Measurements from ENCODE around the gene LRPAP1.

Gene LRPAP1

GRCh38 chr4:3495204-3495975 is 36.8 kb downstream of the LRPAP1 start:
- Histone ChIP-seq H3K27ac (ENCODE audit: insufficient read depth in 1 of 2, low read depth in 1 of 2, low read length in 2 of 2, poor library complexity in 1 of 2, severe bottlenecking in 2 of 2) (no peak overlapping the region), H3K27me3 (replicated peaks in 2 of 5; ENCODE audit: control insufficient read depth in 4 of 5, insufficient read depth in 5 of 5, low read length in 4 of 5) (peaks cover 0 to 61% (median 3%) of the 10 kb centered on the region in 5 experiments), H3K9me3 (ENCODE audit: control extremely low read depth in 1 of 5, control insufficient read depth in 4 of 5, insufficient read depth in 2 of 5, low read depth in 1 of 5, low read length in 4 of 5) (no peaks in the 10 kb centered on the region), H3K36me3 (ENCODE audit: control insufficient read depth in 4 of 4, insufficient read depth in 4 of 4, low read length in 3 of 4) (no peaks in the 10 kb centered on the region), H3K4me1 (ENCODE audit: control extremely low read depth in 1 of 4, control insufficient read depth in 4 of 4, insufficient read depth in 4 of 4, low read length in 3 of 4) (peaks cover 0 to 15% (median 0%) of the 10 kb centered on the region in 4 experiments), H3K4me3 (ENCODE audit: control insufficient read depth in 1 of 7, extremely low read depth in 1 of 7, insufficient read depth in 4 of 7, low read depth in 2 of 7, low read length in 6 of 7) (no peak overlapping the region)
- CTCF ChIA-PET: interaction anchor here (3.0 kb wide), 1 partner anchor 15 kb away, joined by 11 read pairs; no protein-coding TSS in a partner anchor
- POLR2A ChIA-PET: no interaction called here
- DNase-seq: no peak
- 88% methylated on average over 27 of the region's 28 CpGs for WGBS (ENCODE audit: insufficient coverage)

DNA sequence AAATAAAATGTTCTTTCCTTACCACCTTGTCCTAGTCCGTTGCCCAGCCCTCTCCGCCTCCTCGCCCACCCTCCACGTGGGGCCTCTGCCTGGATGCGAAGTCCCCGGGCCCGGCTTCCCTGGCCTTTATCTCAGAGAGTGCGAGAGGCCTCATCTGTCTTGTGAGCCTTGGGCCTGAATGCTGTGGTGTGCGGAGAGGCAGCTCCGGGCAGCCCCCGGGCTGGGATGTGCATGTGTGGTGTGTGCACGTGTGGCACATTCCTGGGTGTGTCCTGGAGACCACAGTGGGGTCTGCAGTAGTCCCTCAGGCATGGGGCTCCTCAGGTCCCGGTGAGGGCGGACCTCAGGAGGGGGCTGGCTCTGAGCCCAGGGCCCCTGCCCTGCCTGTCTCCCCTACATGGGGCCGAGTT is 37.8 kb downstream of the LRPAP1 start:
- Histone ChIP-seq H3K4me1 (ENCODE audit: control extremely low read depth in 1 of 4, control insufficient read depth in 4 of 4, insufficient read depth in 4 of 4, low read length in 3 of 4) (peaks cover 0 to 15% (median 0%) of the 10 kb centered on the region in 4 experiments), H3K36me3 (ENCODE audit: control insufficient read depth in 4 of 4, insufficient read depth in 4 of 4, low read length in 3 of 4) (no peaks in the 10 kb centered on the region), H3K27me3 (replicated peaks in 2 of 5; ENCODE audit: control insufficient read depth in 4 of 5, insufficient read depth in 5 of 5, low read length in 4 of 5) (peaks cover 0 to 70% (median 5%) of the 10 kb centered on the region in 5 experiments), H3K9me3 (ENCODE audit: control extremely low read depth in 1 of 5, control insufficient read depth in 4 of 5, insufficient read depth in 2 of 5, low read depth in 1 of 5, low read length in 4 of 5) (no peaks in the 10 kb centered on the region), H3K4me3 (ENCODE audit: control insufficient read depth in 1 of 7, extremely low read depth in 1 of 7, insufficient read depth in 4 of 7, low read depth in 2 of 7, low read length in 6 of 7) (no peak overlapping the region), H3K27ac (ENCODE audit: insufficient read depth in 1 of 2, low read depth in 1 of 2, low read length in 2 of 2, poor library complexity in 1 of 2, severe bottlenecking in 2 of 2) (no peak overlapping the region)
- WGBS (ENCODE audit: insufficient coverage): 67% methylated on average over 12 of the region's 15 CpGs
- ChIA-PET POLR2A (no interaction called here), CTCF (interaction anchor here (0.5 to 3.0 kb wide), 3 partner anchors 13 to 16 kb away, joined by 3 to 11 read pairs (median 3); no protein-coding TSS in a partner anchor)
- DNase-seq: no peak

DNA sequence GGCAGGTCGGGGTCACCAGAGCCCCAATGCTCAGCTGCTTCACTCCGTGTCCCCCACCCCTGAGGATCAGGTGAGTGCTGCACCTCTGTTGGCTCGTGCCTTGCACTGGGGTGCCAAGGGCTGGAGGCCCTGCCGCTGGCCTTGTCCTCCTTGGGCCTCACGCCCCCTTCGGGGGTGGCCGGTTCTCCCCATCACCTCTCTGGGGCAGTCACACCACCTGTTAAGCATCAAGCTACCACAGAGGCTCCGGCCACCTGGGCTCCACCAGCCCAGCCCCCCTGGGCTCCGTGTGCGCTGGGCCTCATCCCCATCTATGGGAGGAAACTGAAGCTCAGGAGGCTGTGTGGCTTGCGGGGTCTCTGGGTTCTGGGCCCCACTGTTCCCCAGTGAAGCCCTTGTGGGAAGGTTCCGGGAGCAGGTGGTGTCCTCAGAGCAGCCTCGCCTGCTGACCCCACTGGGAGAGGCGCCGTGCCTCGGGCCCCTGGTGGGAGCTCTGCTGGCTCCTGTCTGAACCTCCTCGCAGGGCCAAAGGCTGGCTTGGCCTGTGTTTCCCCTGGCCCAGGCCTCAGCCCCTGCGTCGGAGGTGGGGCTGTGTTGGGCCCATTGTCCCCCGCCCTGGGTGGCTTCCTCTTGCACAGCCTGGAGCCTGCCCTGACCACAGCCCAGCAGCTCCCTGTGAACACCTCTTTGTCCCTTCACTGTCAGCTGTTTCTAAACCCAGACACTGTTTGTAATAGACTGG is 38.3 kb downstream of the LRPAP1 start:
- Histone ChIP-seq H3K9me3 (ENCODE audit: control extremely low read depth in 1 of 5, control insufficient read depth in 4 of 5, insufficient read depth in 2 of 5, low read depth in 1 of 5, low read length in 4 of 5) (no peaks in the 10 kb centered on the region), H3K36me3 (ENCODE audit: control insufficient read depth in 4 of 4, insufficient read depth in 4 of 4, low read length in 3 of 4) (no peaks in the 10 kb centered on the region), H3K27me3 (replicated peaks in 2 of 5; ENCODE audit: control insufficient read depth in 4 of 5, insufficient read depth in 5 of 5, low read length in 4 of 5) (peaks cover 0 to 76% (median 5%) of the 10 kb centered on the region in 5 experiments), H3K27ac (ENCODE audit: insufficient read depth in 1 of 2, low read depth in 1 of 2, low read length in 2 of 2, poor library complexity in 1 of 2, severe bottlenecking in 2 of 2) (no peak overlapping the region), H3K4me3 (ENCODE audit: control insufficient read depth in 1 of 7, extremely low read depth in 1 of 7, insufficient read depth in 4 of 7, low read depth in 2 of 7, low read length in 6 of 7) (no peak overlapping the region), H3K4me1 (ENCODE audit: control extremely low read depth in 1 of 4, control insufficient read depth in 4 of 4, insufficient read depth in 4 of 4, low read length in 3 of 4) (peaks cover 0 to 20% (median 0%) of the 10 kb centered on the region in 4 experiments)
- ChIA-PET CTCF (interaction anchor here (0.5 to 3.0 kb wide), 3 partner anchors 12 to 16 kb away, joined by 3 to 11 read pairs (median 3); no protein-coding TSS in a partner anchor), POLR2A (no interaction called here)
- no peak for DNase-seq
- WGBS (ENCODE audit: insufficient coverage): 66% methylated on average over 17 of the region's 20 CpGs

DNA sequence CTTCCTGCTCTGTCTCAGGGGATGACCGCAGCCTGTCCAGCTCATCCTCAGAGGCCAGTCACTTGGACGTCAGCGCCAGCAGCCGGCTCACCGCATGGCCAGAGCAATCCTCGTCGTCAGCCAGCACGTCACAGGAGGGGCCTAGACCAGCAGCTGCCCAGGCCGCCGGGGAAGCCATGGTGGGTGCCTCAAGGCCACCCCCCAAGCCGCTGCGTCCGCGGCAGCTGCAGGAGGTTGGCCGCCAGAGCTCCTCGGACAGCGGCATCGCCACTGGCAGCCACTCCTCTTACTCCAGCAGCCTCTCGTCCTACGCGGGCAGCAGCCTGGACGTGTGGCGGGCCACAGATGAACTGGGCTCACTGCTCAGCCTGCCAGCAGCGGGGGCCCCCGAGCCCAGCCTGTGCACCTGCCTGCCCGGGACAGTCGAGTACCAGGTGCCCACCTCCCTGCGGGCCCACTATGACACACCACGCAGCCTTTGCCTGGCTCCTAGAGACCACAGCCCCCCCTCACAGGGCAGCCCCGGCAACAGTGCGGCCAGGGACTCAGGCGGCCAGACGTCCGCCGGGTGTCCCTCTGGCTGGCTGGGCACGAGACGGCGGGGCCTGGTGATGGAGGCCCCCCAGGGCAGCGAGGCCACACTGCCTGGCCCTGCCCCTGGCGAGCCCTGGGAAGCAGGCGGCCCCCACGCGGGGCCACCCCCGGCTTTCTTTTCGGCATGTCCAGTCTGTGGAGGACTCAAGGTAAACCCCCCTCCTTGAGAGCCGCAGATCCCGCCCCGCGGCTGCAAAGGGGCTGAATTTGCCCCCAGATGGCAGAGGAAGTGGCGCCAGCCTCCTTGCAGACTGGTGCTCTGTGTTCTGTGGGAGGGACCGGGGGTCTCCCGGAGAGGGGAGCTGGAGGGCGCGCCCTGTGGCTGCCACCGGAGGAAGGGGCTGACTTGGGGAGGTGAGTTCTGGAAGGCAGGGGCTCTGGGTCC is 39.2 kb downstream of the LRPAP1 start:
- WGBS (ENCODE audit: insufficient coverage): 89% methylated on average over 51 of the region's 55 CpGs
- Histone ChIP-seq H3K4me1 (ENCODE audit: control extremely low read depth in 1 of 4, control insufficient read depth in 4 of 4, insufficient read depth in 4 of 4, low read length in 3 of 4) (peaks cover 0 to 23% (median 0%) of the 10 kb centered on the region in 4 experiments), H3K9me3 (ENCODE audit: control extremely low read depth in 1 of 5, control insufficient read depth in 4 of 5, insufficient read depth in 2 of 5, low read depth in 1 of 5, low read length in 4 of 5) (no peaks in the 10 kb centered on the region), H3K36me3 (ENCODE audit: control insufficient read depth in 4 of 4, insufficient read depth in 4 of 4, low read length in 3 of 4) (no peaks in the 10 kb centered on the region), H3K27ac (ENCODE audit: insufficient read depth in 1 of 2, low read depth in 1 of 2, low read length in 2 of 2, poor library complexity in 1 of 2, severe bottlenecking in 2 of 2) (no peak overlapping the region), H3K4me3 (ENCODE audit: control insufficient read depth in 1 of 7, extremely low read depth in 1 of 7, insufficient read depth in 4 of 7, low read depth in 2 of 7, low read length in 6 of 7) (no peak overlapping the region), H3K27me3 (replicated peaks in 2 of 5; ENCODE audit: control insufficient read depth in 4 of 5, insufficient read depth in 5 of 5, low read length in 4 of 5) (peaks cover 0 to 85% (median 9%) of the 10 kb centered on the region in 5 experiments)
- ChIA-PET POLR2A (no interaction called here), CTCF (interaction anchor here (0.9 to 3.0 kb wide), 4 partner anchors 11 to 690 kb away, joined by 3 to 11 read pairs (median 6); no protein-coding TSS in a partner anchor)
- DNase-seq: no peak

- Histone ChIP-seq H3K9me3 (ENCODE audit: control extremely low read depth in 1 of 5, control insufficient read depth in 4 of 5, insufficient read depth in 2 of 5, low read depth in 1 of 5, low read length in 4 of 5) (no peaks in the 10 kb centered on the region), H3K27ac (ENCODE audit: insufficient read depth in 1 of 2, low read depth in 1 of 2, low read length in 2 of 2, poor library complexity in 1 of 2, severe bottlenecking in 2 of 2) (no peak overlapping the region), H3K27me3 (replicated peaks in 2 of 5; ENCODE audit: control insufficient read depth in 4 of 5, insufficient read depth in 5 of 5, low read length in 4 of 5) (peaks cover 0 to 97% (median 9%) of the 10 kb centered on the region in 5 experiments), H3K4me3 (ENCODE audit: control insufficient read depth in 1 of 7, extremely low read depth in 1 of 7, insufficient read depth in 4 of 7, low read depth in 2 of 7, low read length in 6 of 7) (no peak overlapping the region), H3K36me3 (ENCODE audit: control insufficient read depth in 4 of 4, insufficient read depth in 4 of 4, low read length in 3 of 4) (no peaks in the 10 kb centered on the region), H3K4me1 (ENCODE audit: control extremely low read depth in 1 of 4, control insufficient read depth in 4 of 4, insufficient read depth in 4 of 4, low read length in 3 of 4) (peaks cover 0 to 23% (median 0%) of the 10 kb centered on the region in 4 experiments)
- WGBS (ENCODE audit: insufficient coverage): 79% methylated on average over 15 of the region's 17 CpGs
- POLR2A ChIA-PET: no interaction called here
- no peak for DNase-seq
- CTCF ChIA-PET: interaction anchor here (0.9 to 2.0 kb wide), 3 partner anchors 11 to 691 kb away, joined by 3 to 9 read pairs (median 4); no protein-coding TSS in a partner anchor
Measured at GRCh38 chr4:3491681-3492405, 40.4 kb downstream of the LRPAP1 start.

DNA sequence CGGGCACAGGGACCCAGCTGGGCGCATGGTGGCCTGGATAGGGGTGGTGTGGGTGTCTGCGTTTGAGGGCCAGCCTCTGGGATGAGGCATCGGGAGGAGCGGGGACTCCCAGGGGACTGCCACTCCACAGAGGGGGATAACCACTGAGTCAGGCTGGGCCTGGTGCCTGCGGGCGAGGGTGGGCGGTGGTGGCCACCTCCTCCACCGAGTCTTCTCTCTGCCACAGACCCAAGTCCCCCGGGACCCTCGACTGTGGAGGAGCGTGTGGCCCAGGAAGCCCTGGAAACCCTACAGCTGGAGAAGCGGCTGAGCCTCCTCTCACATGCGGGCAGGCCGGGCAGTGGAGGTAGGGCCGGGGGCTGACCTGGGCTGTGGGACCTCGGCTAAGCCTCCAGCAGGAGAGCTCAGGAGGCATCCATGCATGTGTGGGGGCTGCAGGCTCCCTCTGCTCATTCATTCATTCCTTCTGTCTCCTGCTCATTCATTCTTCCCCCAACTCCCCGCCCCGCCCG is 42.7 kb downstream of the LRPAP1 start:
- H3K36me3 ChIP-seq (ENCODE audit: control insufficient read depth in 4 of 4, insufficient read depth in 4 of 4, low read length in 3 of 4): no peaks in the 10 kb centered on the region
- POLR2A ChIA-PET: no interaction called here

More for the DNA sequence above, 42.7 kb downstream of the LRPAP1 start:
- no peak overlapping the region for H3K27ac ChIP-seq (ENCODE audit: insufficient read depth in 1 of 2, low read depth in 1 of 2, low read length in 2 of 2, poor library complexity in 1 of 2, severe bottlenecking in 2 of 2)
- no peak overlapping the region for H3K4me3 ChIP-seq (ENCODE audit: control insufficient read depth in 1 of 7, extremely low read depth in 1 of 7, insufficient read depth in 4 of 7, low read depth in 2 of 7, low read length in 6 of 7)
- CTCF ChIA-PET: interaction anchor here (1.4 kb wide), 1 partner anchor 9 kb away, joined by 7 read pairs; no protein-coding TSS in a partner anchor
- WGBS (ENCODE audit: insufficient coverage): 38% methylated on average over 13 of the region's 20 CpGs
- no peaks in the 10 kb centered on the region for H3K9me3 ChIP-seq (ENCODE audit: control extremely low read depth in 1 of 5, control insufficient read depth in 4 of 5, insufficient read depth in 2 of 5, low read depth in 1 of 5, low read length in 4 of 5)
- H3K4me1 ChIP-seq (ENCODE audit: control extremely low read depth in 1 of 4, control insufficient read depth in 4 of 4, insufficient read depth in 4 of 4, low read length in 3 of 4): peaks cover 0 to 34% (median 11%) of the 10 kb centered on the region in 4 experiments
- DNase-seq: no peak
- H3K27me3 ChIP-seq (replicated peaks in 2 of 5; ENCODE audit: control insufficient read depth in 4 of 5, insufficient read depth in 5 of 5, low read length in 4 of 5): peaks cover 0 to 98% (median 11%) of the 10 kb centered on the region in 5 experiments

Data from common myeloid progenitor, CD34-positive (primary cell).